HCEC 1CT (cell line): ENCODE measurements around the gene MTF1.
"Not testable (repeated sequence)": the region's sequence is repeated elsewhere in the genome, so short reads cannot be mapped to it uniquely, and the experiment has no call there.

Source experiments
- DNase-seq: peaks from one replicate; pipeline ENCODE4 v3.0.0-alpha.2; 2017

MTF1 gene

DNA sequence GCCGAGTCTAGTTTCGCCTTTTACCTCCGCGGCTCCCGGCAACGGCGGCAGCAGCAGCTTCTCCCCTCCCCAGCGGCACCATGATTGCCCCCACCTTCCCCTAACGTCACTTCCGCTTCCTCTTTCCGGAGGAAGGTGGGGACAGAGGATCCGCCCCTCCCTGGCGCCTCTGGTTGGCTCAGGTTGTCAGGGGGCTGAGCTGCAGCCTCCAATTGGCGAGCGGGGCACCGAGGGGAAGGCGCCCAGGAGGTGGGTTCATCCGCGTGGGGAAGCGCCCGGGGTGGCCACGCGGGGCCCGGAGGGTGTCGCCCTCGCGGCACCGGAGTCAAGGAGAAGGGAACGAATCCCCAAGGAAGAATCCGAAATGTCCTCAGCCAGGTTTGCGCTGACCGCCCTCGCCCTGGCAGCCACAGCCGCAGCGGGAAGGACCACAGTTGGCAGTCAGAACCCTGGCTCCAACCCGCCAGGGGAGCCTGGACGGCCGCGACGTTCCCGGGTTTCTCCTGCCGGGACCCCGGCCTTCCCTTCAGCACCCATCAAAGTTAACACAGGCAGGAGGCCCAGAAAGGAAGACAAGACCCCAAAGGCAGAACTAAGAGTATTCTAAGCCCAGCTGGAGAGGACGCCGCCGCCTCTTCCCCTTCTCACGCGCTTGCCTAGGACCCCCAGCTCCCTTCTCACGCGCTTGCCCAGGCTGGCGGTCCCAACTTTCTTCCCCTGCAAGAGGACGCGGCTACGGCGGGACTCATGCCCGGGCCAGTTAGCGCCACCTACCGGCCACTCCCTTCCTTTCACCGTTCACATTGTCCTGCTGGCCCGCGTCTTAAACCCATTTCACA is at the start of gene MTF1:
MTF1 (minus strand) TSS at position 86 of the 839 bp plus-strand sequence. CDS start 1,934 bp downstream, outside the sequence.
- peak; percentile 97 for DNase-seq

DNA sequence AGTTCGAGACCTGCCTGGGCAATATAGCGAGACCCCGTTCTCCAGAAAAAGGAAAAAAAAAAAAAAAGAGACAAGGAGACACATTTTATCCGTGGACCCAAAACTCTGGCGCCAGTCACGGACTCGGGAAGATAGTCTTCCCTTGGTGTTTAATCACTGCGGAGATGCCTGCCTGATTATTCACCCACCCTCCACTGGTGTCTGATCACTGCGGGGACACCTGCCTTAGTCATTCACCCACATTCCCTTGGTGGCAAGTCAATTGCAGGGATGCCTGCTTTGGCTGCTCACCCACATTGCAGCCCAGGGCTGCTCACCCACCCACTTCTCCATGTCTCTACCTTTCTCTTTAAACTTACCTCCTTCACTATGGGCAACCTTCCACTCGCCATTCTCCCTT is 49.1 kb upstream of the MTF1 start:
- not testable (repeated sequence) for DNase-seq

DNA sequence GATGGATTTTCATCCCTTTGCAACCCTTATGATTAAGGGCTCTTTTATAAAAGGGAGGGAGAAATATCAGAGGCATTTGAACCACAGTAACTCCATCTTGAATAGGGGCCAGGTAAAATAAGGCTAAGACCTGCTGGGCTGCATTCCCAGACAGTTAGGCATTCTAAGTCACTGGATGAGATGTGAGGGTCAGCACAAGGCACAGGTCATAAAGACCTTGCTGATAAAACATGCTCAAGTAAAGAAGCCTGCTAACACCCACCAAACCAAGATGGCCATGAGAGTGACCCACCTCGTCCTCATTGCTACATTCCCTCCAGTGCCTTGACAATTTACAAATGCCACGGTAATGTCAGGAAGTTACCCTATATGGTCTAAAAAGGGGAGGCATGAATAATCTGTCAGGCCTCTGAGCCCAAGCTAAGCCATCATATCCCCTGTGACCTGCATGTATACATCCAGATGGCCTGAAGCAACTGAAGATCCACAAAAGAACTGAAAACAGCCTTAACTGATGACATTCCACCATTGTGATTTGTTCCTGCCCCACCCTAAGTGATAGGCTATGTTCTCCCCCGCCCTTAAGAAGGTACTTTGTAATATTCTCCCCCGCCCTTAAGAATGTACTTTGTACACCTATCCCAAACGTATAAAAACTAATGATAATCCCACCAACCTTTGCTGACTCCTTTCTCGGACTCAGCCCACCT is 48.2 kb upstream of the MTF1 start:
- not testable (repeated sequence) for DNase-seq

DNA sequence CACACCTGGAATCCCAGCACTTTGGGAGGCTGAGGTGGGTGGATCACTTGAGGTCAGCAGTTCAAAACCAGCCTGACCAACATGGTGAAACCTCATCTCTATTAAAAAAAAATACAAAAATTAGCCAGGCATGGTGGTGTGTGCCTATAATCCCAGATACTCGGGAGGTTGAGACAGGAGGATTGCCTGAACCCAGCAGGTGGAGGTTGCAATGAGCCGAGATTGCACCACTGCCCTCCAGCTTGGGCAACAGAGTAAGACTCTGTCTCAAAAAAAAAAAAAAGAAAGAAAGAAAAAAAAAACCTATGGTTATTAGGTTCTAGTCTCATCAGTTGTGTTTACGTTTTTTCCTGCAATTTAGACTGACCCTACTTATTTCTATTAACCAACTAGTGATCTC is 47.2 kb upstream of the MTF1 start:
- not testable (repeated sequence) for DNase-seq

DNA sequence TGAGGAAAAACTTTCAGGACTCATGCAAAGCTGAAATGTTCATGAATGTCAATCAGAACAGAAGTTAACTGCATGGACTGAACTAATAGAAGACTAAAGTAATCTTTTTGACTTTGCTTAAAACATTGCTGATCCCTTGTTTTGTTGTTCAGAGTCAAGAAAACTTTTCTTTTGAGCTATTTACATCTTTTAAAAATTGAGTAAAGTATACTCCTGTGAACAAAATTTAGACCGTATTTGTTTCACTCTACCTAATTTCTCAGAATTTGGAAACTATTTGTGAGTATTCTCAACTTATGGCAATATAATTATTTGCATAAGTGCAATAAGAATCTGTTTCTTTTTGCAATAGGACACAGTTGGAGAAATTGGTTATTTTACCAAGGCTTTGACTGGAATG is 46.3 kb upstream of the MTF1 start:
- no peak for DNase-seq

DNA sequence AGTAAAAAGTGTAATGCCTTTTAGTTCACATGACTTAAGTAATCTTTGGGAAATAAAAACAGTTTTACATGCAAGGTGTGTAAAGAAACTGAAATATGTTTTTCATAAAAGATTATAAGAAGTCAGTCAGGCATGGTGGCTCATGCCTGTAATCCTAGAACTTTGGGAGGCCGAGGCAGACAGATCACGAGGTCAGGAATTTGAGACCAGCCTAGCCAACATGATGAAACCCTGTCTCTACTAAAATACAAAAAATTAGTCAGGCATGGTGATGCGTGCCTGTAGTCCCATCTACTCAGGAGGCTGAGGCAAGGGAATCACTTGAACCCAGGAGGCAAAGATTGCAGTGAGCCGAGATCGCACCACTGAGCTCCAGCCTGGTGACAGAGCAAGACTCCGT is 44.5 kb upstream of the MTF1 start:
- not testable (repeated sequence) for DNase-seq

DNA sequence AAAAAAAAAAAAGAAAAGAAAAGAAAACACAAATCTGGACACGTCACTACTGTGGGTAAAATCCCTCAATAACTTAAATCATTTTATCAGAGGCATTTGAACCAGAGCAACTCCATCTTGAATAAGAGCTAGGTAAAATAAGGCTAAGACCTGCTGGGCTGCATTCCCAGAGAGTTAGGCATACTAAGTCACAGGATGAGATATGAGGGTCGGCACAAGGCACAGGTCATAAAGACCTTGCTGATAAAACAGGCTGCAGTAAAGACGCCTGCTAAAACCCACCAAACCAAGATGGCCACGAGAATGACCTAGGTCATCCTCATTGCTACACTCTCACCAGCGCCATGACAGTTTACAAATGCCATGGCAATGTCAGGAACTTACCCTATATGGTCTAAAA is 43.6 kb upstream of the MTF1 start:
- no peak for DNase-seq

DNA sequence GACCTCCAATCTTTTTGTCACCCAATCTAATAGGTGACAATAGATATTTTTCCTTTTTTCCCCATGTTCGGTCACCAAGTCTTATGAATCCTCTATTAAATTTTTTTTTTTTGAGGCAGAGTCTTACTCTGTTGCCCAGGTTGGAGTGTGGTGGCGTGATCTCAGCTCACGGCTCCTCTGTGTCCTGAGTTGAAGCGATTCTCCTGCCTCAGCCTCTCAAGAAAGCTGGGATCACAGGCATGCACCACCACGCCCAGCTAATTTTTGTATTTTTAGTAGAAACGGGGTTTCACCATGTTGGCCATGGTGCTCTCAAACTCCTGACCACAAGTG is 42.5 kb upstream of the MTF1 start:
- DNase-seq: no peak

DNA sequence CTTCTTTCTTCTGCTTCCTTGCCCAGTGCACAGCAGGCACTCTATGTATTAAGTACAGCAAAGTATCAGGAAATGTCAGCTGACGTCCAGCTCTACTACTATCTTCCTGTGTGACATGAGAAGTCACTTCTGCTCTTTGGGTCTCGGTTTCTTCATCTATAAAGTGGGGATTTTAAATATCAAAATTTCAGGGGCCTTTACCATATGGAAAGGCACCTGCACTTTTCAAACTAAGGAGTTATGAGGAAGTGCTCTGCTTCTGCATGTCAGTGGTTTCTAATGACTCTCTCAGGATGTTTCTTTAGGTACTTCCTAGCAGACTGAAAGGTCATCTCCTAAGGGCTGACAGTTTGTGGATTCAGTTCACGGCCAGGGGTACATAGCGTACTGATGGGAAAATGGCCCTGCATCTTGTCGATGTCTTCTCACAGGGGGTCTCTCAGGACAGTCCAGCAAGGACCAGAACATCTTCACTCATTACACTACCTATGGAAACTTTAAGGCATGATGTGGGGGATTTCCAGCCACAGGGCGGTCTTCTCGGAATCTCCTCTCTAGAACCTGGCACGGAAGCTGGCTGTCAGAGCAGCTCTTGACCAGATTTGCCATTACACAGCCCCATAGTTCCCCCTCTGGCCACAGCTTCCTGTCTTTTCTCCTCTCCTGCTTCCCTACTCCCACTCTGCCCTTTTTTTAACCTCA is 42.0 kb upstream of the MTF1 start:
- no peak for DNase-seq

DNA sequence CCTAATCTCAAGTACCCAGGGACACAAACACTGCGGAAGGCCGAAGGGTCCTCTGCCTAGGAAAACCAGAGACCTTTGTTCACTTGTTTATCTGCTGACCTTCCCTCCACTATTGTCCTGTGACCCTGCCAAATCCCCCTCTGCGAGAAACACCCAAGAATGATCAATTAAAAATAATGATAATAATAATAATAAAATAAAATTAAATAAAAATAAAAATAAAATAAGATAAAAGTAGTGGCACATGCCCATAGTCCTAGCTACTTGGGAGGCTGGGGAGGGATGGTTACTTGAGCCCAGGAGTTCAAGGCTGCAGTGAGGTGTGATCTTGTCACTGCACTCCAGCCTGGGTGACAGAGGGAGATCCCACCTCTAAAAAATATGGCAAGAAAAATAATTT is 38.2 kb upstream of the MTF1 start:
- not testable (repeated sequence) for DNase-seq

DNA sequence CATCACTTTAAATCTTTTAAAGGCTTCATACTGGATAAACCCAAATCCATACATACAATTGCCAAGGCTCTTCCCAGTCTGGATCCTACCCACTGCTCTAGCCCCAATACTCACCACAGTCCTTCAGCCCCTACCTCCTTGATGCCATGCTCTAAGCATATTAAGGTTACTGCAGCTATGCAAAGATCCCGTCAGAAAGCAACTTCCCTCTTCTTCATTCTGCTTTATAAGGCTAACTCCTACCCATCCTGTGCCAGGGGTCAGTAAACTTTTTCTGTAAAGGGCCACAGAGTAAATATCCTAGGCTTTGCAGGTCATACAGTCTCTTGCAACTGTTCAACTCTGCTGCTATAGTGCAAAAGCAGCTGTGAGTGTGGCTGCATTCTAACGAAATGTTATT is 34.3 kb upstream of the MTF1 start:
- DNase-seq: no peak

DNA sequence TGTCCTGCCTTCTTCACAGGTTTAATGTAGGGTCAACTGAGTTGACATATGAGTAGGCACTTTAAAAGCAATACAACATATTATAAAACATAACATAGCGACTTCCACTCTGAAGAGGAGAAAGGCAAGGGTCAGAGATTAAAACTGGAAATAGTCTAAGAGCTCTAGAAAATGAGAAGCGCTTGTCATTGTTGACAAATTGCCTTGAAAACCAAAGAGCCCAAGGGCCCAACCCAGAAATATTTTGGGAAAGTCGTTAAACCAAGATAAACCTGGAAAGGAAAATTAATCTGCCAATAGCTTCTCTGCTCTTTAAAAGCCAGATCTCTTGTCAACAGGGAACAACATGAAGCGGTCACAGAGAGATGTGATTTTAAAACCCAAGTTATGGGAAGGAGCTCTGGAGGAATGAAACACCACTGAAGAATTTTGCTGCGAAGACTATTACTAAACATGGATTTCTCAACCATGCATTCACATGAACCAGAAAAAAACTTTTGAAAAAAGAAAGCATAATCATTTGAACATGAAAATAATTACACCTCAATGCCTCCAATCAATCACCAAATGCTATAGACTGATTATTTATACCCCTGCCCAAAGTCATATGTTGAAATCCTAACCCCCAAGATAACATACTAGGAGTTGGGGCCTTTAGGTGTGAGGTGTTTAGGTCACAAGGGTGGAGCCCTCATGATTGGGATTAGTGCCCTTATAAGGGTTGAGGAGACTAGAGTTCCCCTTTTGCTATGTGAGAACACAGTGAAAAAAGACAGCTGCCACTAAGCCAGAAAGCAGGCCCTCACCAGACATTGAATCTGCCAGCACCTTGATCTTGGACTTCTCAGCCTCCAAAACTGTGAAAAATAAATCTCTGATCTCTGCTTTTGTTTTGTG is 33.0 kb upstream of the MTF1 start:
- DNase-seq: peak; percentile 57

DNA sequence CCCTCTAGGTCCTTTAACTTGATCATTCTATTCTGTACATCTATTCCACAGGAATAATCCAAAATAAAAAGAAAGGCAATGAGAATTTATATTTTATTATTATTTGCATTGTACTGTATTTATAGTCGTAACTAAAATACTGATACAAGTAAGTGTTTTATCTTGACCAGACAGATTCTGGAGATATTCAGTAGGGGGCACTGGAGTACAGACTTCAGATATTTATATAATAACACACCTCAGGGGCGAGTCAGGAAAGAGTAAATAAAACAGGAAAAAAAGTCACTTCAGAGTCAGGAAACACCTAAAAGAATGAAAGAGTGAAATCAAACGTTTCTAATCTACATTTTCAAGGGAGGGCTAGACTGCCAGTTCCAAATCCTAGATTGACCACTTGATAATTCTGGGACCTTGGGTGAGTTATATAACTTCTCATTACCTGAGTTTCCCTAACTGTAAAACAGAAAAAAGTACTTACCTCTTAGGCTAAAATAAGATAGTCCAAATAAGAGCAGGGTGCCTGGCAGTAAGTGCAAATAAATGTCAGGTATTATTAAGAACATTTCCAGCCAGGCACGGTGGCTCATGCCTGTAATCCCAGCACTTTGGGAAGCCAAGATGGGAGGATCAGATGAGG is 31.1 kb upstream of the MTF1 start:
- peak; percentile 48 for DNase-seq

DNA sequence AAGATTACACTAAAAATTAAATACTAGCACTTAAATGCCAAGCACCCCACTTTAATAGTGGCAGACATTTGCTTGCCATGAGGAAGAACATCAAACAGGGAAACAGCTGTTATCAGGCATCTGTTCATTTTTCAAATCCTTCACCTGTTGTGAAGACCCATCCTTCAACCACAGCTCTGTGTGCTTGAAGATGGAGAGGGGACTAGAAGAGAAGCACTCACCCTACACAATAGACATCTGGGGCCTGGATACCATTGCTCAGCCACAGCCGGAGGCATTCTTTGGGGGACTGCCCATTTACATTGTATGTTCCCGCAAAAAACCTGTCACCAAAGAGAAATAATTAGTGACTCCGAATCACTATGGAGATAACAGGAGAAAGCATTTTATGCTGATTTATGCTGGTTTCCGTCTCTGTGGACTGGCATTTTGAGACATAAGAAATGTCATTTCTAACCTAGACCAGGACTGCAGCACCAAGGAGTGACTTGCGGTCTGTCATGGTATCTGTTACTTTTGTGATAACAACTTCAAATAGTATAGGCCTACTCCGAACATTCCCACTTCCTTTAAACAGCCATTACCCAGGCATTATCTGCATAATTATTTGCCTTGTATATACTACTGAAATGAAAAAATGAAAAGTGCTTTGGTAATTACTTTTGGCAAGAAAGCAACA is 28.8 kb upstream of the MTF1 start:
- no peak for DNase-seq

DNA sequence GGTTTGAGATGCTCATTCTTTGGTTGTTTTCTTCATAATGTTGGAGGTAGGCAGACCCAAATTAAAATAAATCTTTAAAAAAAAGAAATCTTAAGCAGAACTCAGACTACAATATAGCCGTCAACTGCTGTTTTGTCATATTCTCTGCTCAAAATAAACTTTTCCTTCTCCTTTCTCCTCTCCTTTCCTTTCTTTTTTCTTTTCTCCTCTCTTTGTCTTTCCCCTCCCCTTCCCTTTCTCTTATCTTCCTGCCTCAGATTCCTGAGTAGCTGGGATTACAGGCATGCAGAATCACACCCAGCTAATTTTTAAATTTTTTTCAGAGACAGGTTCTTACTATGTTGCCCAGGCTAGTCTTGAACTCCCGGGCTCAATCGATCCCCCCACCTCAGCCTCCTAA is 24.8 kb upstream of the MTF1 start:
- DNase-seq: no peak

DNA sequence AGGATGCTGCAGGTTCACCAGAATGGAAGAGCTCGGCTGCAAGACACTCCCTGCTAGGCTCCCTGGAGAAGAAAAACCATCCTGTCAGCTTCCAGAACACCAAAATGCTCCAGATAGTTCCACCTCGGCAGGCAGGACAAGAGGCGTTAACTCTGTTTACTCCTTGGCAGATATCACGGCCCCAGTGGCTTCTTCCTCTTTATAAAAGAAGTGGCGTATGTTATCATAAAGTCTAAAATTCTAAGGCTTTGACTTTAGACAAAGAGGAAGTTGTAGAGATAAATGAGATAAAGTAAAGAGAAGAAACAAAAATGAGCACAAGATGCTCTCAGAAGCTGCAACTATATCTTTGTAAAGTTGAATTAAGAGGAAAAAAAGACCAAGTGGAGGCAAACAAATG is 24.3 kb upstream of the MTF1 start:
- no peak for DNase-seq

DNA sequence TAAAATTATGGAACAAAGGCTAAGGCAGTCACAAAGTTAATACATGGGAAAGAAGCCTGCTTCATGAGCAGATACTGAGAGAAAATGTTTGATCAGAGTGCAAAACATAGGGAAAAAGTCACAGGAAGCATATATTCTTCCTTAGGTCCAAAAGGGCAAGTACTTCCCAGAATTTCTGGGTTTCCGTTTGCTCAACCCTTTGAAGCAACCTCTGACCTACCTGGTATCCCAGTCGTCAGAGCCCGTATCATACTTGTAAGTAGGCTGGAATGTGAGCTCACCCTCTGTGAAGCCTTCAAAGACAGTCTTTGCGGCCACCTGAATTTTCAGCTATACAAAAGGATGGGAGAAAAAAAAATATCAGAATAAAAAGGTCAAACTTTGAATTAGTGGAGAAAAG is 20.5 kb upstream of the MTF1 start:
- DNase-seq: no peak

DNA sequence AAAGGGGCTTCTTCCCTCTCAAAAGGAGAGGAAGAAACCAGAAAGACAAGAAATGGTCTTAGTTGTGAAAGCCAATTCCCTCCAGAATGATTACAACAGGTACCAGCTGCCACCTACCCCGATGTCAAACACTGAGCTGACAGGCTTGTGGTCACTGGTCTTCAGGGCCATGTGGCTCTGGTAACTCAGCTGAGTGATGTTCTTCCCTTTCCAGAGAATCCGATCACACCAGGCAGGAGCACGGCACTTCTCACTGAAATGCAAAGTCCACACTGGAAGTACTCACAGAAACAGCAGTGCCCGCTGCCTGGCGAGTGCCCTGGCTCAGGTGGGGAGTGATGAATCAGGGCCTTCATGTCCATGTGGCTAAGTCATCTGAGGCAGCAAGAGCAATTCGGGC is 18.7 kb upstream of the MTF1 start:
- no peak for DNase-seq

DNA sequence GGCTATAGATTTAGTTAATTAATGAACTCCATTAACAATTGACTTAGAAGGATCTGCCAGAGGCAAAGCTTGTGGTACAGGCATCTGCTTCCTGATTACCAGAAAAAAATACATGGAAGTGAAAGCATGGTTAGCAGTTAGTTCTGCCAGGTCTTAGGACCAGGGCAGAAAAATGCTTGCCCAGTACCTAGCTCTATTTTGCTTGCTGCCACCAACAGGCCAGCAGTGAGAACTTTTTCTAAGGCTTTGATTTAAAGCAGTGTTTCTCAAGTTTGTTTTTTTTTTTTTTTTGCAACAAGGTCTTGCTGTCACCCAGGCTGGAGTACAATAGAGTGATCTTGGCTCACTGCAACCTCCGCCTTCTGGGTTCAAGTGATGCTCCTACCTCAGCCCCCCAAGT is 16.4 kb upstream of the MTF1 start:
- peak; percentile 16 for DNase-seq

DNA sequence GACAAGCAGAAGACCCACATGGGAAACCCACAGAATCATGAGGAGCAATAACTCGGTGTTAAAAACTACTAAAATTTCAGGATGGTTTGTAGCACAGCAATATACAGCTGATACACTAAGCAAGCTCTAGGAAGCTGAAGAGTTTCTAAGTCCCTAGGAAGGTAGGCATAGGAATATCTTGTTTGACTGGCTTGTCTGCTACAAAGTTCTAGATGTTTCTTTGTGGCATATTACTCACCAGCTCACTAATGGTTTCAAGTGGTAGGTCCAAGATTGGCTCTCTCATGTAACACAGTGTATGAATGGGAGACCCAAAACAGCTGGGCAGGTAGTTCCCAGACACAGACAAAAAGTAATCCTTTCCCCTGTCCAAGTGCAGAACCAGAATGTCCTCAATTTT is 13.3 kb upstream of the MTF1 start:
- DNase-seq: no peak

DNA sequence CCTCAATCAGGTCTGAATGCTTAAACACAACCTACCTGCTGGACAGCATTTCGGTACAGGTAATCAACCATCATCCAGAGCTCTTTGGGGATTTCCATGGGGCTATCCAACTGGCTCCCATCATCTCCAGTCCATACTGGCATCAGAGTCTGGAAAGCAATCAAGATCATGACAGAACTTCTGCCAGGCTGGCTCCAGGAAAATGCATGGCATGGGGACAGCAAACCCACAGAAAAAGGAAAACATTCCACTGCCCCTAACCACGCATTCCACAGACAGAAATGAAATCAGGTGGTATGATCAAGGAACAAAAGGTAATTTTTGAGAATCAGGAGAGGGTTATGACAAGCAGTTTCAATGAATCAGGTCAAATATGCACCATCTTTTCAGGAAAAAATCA is 9.1 kb upstream of the MTF1 start:
- DNase-seq: no peak

DNA sequence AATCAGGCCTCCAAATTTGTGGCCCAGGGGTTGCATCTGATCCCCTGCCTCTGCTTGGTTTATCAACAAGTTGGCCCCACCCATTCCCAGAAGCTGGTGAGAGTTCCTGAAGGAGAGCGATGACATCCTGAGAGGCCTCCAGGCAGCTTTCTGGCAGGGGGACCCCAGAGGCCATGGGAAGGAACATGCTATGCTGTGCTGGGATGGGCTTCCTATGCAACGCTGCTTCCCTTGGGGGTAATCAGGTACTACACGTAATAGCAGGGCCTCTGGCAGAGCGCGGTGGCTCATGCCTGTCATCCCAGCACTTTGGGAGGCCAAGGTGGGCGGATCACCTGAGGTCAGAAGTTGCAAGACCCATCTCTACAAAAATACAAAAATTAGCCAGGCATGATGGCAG is 8.4 kb upstream of the MTF1 start:
- DNase-seq: no peak
